ELR (cell line): ENCODE results near the gene ASF1A.
A peak's percentile ranks its signal among the peaks of the same experiment; 100 is the strongest.

Experiments
- DNase-seq: peaks from one replicate; pipeline ENCODE4 v3.0.0-alpha.2; 2015; ENCODE audit warnings: low read depth

ASF1A gene

DNA sequence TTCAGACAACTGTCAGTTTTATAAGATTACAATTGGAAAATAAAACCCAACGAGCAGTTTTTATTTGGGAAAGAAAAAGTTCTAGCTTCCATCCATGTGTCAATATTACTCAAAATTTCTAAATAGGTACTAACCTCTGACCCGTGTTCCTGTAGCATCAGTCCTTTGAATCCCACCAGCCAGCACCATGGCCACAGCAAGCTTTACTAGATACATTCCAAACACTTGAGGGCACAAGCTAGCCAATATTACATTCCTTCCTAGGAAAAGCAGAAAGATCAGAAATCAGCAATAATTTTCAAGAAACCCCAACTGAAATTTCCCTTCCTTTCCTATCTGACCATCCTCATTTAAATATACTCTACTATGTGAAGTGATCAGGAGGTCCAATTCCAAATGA, 19.2 kb downstream of the ASF1A start:
- DNase-seq, result no peak

DNA sequence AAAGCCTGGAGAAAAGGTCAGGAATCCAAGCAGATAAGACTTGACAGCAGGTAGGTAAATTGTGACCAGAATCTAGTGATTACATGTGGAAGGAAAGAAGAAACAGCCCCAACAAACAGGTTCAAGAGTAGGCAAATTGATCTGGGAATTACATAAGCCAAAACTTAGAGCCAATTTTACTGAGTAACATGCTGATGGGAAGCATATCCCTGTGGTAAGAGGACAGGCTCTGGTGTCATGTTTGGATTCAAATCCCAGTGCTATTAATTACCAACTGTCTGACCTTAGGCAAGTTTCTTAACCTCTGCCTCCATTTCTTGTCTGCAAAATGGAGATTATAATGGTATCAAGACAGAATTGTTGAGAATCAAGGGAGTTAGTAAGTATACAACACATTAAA, 20.6 kb downstream of the ASF1A start:
- no peak for DNase-seq

DNA sequence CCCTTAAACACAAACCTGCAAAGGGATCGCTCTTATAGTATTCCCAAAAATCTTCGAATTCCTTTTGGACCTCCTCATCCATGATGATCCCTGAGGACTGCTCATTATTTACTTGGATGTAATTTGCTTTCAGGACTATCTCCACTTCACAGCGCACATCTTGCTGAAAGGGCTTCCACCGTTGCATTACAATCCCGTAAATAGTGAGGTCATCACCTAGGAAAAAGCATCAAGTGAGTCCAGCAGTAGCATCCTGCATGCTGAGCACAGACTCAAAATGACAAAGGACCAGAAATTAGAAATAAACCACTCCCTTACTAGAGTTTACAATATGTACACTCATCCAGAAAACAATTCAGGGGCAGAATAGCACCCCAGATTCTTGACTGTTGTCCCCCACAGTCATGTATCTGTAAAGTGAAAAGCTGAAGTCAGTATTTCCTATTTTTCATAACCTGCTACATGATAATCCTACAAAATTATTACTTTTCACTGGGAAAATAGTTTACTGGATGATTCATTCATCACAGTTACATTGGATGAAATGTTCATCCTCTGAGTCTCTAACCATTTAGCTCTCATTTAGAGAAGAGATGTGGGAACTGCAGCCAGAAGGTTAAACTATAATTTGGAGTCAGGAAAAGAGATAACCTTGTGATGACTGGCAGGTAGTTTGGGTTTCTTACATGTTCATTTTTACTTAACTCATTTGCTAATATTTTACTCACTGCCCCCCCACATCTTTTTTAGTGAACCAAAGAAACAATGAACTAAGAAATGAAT, 23.8 kb downstream of the ASF1A start:
- peak; percentile 28 for DNase-seq

DNA sequence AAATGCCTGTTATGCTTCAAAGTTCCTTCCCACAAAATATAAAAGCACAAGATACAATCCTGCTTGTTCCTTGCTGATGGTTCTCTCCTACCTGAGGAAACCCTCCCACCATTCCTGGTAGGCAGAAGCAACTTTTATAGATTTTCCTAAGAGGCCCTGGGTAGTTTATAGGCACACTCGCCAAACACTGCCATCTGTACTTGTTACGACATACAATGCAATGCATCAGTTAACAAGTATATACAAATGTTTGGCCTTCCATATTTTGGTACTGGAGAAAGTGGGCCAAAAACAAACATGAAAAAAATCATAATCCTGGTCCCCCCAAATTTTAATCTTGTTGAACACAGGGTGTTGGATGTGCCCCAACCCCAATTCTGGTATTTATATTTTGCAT, 24.4 kb downstream of the ASF1A start:
- no peak for DNase-seq

DNA sequence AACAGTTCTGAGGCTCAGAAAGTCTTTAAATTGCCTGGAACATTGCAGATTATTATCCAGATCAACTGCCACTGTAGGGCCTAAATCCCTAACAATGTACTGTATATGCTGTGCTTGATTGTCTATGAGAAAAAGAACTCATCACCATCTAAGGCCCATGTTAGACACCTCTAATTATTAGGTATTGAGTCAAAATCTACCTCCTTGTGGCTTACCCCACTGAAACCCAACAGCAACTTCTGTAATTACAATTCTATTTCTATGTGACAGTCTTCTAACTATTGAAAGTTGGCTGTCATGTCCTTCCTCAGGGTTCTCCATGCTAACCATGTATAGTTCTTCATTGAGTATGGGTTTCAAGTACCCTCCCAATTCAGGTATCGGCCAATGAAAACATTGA, 27.1 kb downstream of the ASF1A start:
- no peak for DNase-seq

DNA sequence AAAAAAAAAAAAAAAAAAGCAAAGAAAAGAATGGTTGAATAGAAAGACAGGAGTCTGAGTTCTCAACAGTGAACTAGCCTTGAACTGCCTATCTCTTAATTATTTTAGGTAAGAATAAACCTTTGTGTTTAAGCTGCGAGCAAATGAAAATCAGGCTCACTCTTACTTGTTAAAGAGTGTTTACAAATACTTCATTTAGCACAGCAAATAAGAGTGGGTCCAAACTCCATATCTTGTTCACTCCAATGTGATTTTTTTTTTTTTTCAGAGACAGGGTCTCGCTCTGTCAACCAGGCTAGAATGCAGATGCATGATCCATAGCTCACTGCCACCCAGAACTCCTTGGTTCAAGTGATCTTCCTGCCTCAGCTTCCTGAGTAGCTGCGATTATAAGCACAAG, 29.1 kb downstream of the ASF1A start:
- DNase-seq, result no peak

DNA sequence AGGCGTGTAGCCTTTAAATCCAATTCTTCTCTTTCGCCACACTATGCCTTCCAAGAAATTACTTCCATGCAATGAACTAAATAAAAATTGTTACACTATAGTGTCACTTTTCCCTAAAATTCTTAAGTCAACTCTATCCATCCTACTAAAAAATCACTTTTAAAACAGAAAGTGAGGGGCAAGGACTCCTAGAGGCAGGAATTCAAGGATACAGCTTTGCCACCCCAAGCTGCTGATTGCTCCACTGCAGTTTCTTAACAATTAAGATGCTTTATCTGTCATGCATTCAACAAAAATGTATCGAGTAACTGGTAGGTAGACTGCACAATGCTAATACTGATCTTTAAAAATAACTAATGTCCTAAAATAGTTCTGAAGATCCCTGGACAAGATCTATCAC, 36.7 kb downstream of the ASF1A start:
- DNase-seq, result no peak

DNA sequence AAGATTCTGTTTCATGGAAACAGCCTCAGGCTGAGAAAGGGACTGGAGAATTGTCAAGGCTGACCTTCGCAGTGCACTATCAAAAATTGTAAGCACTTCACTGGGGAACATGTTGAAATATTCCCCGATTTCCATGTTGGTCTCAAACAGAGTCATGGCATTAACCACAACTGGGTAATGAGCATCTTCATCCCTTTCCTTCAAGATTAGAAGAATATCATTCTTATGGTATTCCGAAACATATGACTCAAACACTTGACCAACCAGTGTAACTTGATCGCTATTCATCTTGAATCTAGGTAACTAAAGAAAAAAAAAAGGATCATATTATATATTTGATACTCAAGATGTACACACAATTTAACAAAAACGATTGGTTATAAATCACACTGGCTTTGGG, 37.5 kb downstream of the ASF1A start:
- DNase-seq, result peak; percentile 33

DNA sequence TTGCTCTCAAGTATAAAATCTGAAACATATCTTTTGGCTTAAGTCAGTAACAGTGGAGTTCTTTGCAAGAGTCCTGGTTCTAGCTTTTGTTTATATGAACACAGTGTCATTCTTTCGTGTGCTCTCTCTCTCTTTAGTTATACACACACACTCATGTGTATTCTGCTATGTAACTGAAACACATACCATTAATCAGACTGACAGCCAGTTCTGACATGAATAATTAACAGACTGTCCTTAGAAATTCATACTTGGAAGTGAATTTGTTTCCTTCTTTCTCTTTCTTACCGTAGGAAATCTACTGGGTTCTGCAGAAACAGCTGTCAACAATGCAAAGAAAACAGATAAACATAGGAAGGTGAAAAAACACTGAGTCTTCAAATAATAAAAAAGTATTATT, 38.5 kb downstream of the ASF1A start:
- peak; percentile 8 for DNase-seq

DNA sequence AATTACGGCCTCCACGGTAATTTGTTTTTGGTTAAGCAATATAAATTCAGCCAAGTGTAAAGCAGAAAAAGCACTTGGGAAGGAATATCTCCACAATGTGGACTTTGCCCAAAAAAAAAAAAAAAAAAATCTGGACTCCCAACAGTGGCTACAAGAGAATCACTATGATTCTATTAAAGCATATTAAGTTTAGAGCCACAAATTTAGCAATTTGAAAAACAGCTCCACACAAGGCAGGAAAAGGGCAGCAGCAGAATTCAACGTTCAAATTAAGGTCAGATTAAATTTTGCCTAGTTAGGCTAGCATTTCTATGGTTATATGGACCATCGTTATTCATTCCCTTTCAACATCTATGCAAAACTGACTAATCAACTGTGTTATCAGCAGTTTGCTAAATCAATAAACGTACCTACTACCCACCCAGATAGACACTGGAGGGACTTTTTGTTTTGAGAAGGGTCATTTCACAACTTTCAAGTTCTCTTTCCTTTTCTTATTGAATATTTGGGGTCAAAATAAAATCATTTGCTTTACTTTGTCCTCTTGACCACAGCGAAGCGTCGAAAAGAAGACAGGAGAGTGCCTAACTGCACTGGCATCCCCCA, 40.0 kb downstream of the ASF1A start:
- DNase-seq, result no peak

DNA sequence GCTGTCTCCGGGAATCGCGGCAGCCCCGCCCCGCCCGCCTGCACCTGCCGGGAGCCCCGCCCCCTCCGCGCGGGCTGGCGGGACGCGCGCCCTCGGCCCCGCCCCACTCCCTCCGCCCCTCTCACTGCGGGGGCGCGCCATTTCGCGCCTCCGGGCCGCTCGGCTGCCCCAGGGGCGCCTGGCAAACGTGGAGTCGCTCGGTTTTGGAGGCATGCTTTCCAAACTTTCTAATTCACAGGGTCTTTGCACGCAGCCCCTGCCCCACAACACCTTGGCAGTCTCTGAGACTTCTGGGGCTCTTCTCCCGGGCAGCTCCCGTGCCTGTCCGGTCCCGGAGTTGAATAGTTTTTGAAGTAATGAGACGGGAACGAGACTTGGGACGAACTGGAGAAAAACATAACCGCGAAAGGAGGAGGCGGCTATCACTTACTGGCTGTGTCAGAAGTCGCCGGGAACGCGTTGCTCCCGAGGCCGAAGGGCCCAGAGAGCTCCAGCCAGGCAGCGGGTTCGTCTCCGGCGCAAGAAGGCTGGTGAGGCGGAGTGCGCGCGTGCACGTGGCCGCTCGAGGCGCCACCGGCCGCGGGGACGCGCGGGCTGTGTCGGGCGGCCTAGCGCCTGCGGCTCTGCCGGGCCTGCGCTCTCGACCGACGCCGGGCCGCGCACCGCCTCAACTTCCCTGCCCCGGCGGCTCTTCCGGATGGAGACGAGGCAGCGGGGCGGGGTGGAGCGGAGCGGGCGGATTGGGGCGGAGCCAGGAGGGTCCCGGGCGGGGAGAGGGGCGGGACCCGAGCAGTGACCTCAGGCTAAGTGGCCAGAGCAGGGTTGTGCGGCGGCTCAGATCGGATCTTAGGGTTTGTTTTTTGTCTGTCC, 40.7 kb downstream of the ASF1A start, which contains the start of gene MCM9:
Gene MCM9 (minus strand): TSS at position 699 of the 870 bp plus-strand sequence. CDS start 3,436 bp downstream, outside the sequence.
- peak; percentile 93 for DNase-seq

DNA sequence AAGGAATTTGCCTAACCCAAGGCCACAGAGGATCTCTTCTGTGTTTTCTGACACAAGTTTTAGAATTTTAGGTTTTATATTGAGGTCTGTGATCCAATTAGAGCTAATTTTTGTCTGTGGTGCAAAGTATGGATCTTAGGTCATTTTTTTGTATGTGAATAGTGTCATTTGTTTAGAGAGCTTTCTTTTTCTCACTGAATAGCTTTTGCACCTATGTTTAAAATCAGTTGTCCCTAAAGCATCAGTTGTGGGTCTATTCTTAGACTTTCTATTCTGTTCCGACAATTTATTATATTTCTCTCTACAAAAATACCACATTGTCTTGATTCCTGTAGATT, 41.3 kb downstream of the ASF1A start:
- no peak for DNase-seq

DNA sequence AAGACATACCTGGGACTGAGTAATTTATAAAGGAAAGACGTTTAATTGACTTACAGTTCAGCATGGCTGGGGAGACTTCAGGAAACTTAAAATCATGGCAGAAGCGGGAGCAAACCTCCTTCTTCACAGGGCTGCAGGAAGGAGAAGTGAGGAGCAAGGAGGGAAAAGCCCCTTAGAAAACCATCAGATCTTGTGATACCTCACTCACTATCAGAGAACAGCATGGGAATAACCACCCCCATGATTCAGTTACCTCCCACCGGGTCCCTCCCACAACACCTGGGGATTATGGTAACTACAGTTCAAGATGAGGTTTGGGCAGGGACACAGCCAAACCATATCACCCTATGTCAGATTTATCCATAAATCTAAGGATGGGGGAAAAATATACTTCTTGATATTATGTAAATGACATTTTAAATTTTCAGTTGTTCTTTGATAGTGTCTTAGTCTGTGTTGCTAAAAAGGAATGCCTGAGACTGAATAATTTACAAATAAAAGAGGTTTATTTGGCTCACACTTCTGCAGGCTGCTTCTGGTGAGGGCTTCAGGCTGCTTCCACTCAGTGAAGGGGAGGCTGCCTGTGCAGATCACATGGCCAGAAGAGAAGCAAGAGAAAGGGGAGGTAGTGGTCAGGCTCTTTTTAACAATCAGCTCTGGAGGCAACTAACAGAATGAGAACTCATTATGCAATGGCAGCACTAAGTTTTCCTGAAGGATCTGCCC, 42.2 kb downstream of the ASF1A start:
- DNase-seq, result no peak

DNA sequence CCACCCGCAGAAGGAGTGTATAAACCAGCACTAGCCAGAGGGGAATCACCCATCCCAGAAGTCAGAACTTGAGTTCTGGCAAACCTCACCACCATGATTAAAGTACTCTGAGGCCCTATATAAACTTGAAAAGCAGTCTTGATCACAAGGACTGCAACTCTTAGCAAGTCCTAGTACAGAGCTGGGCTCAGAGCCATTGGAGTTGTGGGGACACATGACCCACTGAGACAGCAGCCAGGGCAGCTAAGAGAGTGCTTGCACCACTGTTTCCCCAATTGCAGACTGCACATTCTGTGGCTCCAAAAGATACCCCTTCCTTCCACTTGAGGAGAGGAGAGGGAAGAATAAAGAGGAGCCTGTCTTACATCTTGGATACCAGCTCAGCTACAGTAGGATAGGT, 45.7 kb downstream of the ASF1A start:
- DNase-seq, result no peak

DNA sequence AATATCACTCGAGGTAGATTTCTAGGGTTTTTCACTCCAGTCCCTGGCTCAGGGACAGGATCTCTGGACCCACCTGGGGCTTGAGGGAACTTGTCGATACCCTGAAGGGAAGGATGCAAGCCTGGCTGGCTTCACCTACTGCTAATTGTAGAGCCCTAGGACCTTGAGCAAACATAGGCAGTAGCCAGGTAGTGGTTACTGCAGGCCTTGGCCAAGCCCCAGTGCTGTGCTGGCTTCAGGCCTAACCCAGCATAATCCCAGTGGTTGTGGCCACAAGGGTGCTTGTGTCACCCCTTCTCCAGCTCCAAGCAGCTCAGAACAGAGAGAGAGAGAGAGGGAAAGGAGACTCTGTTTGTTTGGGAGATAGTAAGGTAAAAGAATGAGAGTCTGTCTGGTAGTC, 46.8 kb downstream of the ASF1A start:
- no peak for DNase-seq

DNA sequence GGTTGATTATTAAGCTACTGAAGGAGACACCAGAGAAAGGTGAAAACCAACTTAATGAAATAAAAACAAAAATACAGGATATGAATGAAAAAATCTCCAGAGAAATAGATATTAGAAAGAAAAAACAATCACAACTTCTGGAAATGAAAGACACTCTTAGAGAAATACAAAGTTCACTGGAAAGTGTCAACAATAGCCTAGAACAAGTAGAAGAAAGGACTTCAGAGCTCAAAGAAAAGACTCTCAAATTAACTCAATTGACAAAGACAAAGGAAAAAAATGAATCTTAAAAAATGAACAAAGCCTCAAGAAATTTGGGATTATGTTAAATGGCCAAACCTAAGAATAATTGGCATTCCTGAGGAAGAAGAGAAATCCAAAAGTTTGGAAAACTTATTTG, 51.3 kb downstream of the ASF1A start:
- DNase-seq, result no peak

DNA sequence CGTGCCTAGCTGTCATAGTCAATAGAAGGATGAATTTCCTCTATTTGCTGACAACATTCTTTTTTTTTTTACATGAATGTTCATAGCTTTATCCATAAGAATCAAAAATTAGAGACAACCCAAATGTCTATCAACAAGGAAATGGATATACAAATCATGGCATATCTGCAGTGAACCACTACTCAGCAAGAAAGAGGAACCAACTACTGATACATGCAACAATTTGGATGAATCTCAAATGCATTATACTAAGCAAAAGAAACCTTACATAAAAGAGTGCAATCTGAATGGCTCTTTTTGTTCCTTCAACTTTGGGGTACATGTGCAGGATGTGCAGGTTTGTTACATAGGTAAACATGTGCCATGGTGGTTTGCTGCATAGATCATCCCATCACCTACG, 58.7 kb downstream of the ASF1A start:
- no peak for DNase-seq

DNA sequence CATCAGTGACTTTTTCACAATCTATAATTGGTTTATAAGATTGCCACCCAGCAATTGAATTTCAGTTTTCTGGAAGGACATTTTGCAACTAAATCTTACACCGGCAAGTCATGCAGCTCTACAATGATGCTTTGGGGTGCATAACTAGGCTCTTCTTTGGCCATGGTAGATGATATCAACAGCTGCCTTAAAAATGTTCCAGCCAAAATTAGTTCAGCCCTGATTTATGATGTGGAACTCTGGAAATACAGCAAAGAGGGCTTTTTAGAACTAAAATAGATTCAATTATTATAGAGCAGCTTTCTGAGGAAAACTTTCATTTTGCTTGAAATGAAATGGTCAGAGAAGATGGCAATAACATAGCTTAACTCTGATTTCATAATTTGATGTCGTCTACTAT, 59.4 kb downstream of the ASF1A start:
- no peak for DNase-seq
